Panc1 (cell line): ENCODE results near the gene DENND4C.

Experiments
- SIN3A ChIP-seq: IDR thresholded peaks from 2 replicates; pipeline ENCODE4 v1.6.1; 2012; ENCODE audit warnings: low read depth, mild to moderate bottlenecking, low read length, moderate library complexity, borderline replicate concordance; ENCODE audit not compliant: insufficient read depth
- TF ChIP-seq, protein P1 (sequence below), 2 experiments: IDR thresholded peaks; 2 replicates each; pipeline ENCODE4 v1.6.1; 2011 to 2012; ENCODE audit warnings: low read depth in 2 of 2, control low read depth in 1 of 2, low read length in 1 of 2, mild to moderate bottlenecking in 1 of 2, moderate library complexity in 1 of 2; ENCODE audit not compliant: insufficient read depth in 1 of 2

DNA sequence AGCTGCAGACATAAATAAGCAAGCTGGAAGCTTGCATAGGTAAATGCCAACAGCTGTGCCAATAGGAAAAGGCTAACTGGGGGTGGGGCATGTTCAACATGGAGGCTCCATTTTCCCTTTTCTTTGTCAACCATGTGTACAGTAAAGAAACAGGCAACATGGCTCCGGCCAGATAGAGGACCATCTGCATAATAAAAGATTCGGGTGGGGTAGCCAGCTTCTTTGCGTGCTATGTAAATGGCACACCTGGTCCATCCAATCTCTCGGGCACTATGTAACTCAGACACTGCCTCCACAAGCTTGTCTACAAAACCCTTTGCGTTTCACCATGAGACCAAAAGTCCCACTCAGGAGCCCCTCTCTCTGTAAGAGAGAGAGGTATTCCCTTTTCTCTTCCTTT, 41.7 kb upstream of the DENND4C start:
- TF ChIP-seq, protein P1, sequence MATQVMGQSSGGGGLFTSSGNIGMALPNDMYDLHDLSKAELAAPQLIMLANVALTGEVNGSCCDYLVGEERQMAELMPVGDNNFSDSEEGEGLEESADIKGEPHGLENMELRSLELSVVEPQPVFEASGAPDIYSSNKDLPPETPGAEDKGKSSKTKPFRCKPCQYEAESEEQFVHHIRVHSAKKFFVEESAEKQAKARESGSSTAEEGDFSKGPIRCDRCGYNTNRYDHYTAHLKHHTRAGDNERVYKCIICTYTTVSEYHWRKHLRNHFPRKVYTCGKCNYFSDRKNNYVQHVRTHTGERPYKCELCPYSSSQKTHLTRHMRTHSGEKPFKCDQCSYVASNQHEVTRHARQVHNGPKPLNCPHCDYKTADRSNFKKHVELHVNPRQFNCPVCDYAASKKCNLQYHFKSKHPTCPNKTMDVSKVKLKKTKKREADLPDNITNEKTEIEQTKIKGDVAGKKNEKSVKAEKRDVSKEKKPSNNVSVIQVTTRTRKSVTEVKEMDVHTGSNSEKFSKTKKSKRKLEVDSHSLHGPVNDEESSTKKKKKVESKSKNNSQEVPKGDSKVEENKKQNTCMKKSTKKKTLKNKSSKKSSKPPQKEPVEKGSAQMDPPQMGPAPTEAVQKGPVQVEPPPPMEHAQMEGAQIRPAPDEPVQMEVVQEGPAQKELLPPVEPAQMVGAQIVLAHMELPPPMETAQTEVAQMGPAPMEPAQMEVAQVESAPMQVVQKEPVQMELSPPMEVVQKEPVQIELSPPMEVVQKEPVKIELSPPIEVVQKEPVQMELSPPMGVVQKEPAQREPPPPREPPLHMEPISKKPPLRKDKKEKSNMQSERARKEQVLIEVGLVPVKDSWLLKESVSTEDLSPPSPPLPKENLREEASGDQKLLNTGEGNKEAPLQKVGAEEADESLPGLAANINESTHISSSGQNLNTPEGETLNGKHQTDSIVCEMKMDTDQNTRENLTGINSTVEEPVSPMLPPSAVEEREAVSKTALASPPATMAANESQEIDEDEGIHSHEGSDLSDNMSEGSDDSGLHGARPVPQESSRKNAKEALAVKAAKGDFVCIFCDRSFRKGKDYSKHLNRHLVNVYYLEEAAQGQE (IDR thresholded peaks at IDR 0.05; ENCODE audit: insufficient read depth in 1 of 2, low read depth in 2 of 2, low read length in 1 of 2) = no peak
- TF ChIP-seq SIN3A = no peak
